Measurements from ENCODE around the gene SEMA4C. TPM values are rescaled to one million over a fixed set of nuclear protein-coding genes. Genes with fewer than 3 reads are reported as not detected.

SEMA4C gene
- total RNA-seq, 1 experiment from 2014 or later = 40.2 TPM

GRCh38 chr2:96903815-96904214 is 33.9 kb upstream of the SEMA4C start:
- intact Hi-C loops (cut with micrococcal nuclease; ENCODE audit: unreplicated experiment) (no loop called here), in situ Hi-C loops (cut with HindIII; ENCODE audit: low pct_unique_long_range_greater_than_20kb, low sequenced_read_pairs) (no loop called here)
- Histone ChIP-seq H3K36me3 (ENCODE audit: control insufficient read depth, insufficient read depth, low read length) (no peaks in the 10 kb centered on the region), H3K4me3 (ENCODE audit: low read depth in 2 of 2, low read length in 2 of 2) (no peak overlapping the region), H3K9me3 (ENCODE audit: control insufficient read depth, insufficient read depth, low read depth, low read length) (no peaks in the 10 kb centered on the region), H3K27ac (ENCODE audit: low read length) (no peak overlapping the region), H3K27me3 (ENCODE audit: control insufficient read depth, insufficient read depth, low read length) (no peaks in the 10 kb centered on the region), H3K4me1 (ENCODE audit: control insufficient read depth, insufficient read depth, low read length) (no peaks in the 10 kb centered on the region)
- ATAC-seq (no peak), DNase-seq (ENCODE audit: low read depth, low spot score) (no peak)
- ChIA-PET CTCF (no interaction called here), POLR2A (no interaction called here)
- no TSS peak for BruUV-seq (replicated peaks)
- TF ChIP-seq CTCF (IDR thresholded peaks at IDR 0.05) (no peak), POLR2AphosphoS5 (IDR thresholded peaks at IDR 0.05; ENCODE audit: low read depth, low read length) (no peak), TCF7L2 (IDR thresholded peaks at IDR 0.05; ENCODE audit: low read depth, low read length) (no peak), SIN3A (IDR thresholded peaks at IDR 0.05; ENCODE audit: borderline replicate concordance, insufficient read depth, low read depth, low read length) (no peak)
- TF ChIP-seq, protein P1, sequence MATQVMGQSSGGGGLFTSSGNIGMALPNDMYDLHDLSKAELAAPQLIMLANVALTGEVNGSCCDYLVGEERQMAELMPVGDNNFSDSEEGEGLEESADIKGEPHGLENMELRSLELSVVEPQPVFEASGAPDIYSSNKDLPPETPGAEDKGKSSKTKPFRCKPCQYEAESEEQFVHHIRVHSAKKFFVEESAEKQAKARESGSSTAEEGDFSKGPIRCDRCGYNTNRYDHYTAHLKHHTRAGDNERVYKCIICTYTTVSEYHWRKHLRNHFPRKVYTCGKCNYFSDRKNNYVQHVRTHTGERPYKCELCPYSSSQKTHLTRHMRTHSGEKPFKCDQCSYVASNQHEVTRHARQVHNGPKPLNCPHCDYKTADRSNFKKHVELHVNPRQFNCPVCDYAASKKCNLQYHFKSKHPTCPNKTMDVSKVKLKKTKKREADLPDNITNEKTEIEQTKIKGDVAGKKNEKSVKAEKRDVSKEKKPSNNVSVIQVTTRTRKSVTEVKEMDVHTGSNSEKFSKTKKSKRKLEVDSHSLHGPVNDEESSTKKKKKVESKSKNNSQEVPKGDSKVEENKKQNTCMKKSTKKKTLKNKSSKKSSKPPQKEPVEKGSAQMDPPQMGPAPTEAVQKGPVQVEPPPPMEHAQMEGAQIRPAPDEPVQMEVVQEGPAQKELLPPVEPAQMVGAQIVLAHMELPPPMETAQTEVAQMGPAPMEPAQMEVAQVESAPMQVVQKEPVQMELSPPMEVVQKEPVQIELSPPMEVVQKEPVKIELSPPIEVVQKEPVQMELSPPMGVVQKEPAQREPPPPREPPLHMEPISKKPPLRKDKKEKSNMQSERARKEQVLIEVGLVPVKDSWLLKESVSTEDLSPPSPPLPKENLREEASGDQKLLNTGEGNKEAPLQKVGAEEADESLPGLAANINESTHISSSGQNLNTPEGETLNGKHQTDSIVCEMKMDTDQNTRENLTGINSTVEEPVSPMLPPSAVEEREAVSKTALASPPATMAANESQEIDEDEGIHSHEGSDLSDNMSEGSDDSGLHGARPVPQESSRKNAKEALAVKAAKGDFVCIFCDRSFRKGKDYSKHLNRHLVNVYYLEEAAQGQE (IDR thresholded peaks at IDR 0.05; ENCODE audit: insufficient read depth in 1 of 2, low read depth in 2 of 2, low read length in 1 of 2) = no peak

- no peaks in the 10 kb centered on the region for H3K9me3 ChIP-seq (ENCODE audit: control insufficient read depth, insufficient read depth, low read depth, low read length)
- intact Hi-C loops (cut with micrococcal nuclease; ENCODE audit: unreplicated experiment) (no loop called here), in situ Hi-C loops (cut with HindIII; ENCODE audit: low pct_unique_long_range_greater_than_20kb, low sequenced_read_pairs) (no loop called here)
- no peaks in the 10 kb centered on the region for H3K36me3 ChIP-seq (ENCODE audit: control insufficient read depth, insufficient read depth, low read length)
- no peak overlapping the region for H3K27ac ChIP-seq (ENCODE audit: low read length)
- no TSS peak for BruUV-seq (replicated peaks)
- CTCF ChIA-PET = no interaction called here
- POLR2A ChIA-PET = no interaction called here
- H3K4me3 ChIP-seq (ENCODE audit: low read depth in 2 of 2, low read length in 2 of 2) = no peak overlapping the region
- TF ChIP-seq POLR2AphosphoS5 (IDR thresholded peaks at IDR 0.05; ENCODE audit: low read depth, low read length) (no peak), SIN3A (IDR thresholded peaks at IDR 0.05; ENCODE audit: borderline replicate concordance, insufficient read depth, low read depth, low read length) (no peak), CTCF (IDR thresholded peaks at IDR 0.05) (no peak), TCF7L2 (IDR thresholded peaks at IDR 0.05; ENCODE audit: low read depth, low read length) (no peak)
- TF ChIP-seq, protein P1 (IDR thresholded peaks at IDR 0.05; ENCODE audit: insufficient read depth in 1 of 2, low read depth in 2 of 2, low read length in 1 of 2) = no peak
- ATAC-seq (peak; percentile 43; the same call in 1 of the 2 replicates), DNase-seq (ENCODE audit: low read depth, low spot score) (no peak)
- no peaks in the 10 kb centered on the region for H3K4me1 ChIP-seq (ENCODE audit: control insufficient read depth, insufficient read depth, low read length)
- no peaks in the 10 kb centered on the region for H3K27me3 ChIP-seq (ENCODE audit: control insufficient read depth, insufficient read depth, low read length)
Observed at GRCh38 chr2:96903318-96903717, 33.4 kb upstream of the SEMA4C start.
